BJ (cell line): ENCODE results near the gene IL19. TPM values are rescaled to one million over a fixed set of nuclear protein-coding genes. Genes with fewer than 3 reads are reported as not detected.
"Not testable (repeated sequence)": the region's sequence is repeated elsewhere in the genome, so short reads cannot be mapped to it uniquely, and the experiment has no call there.

Source experiments
- CTCF ChIA-PET: fragments of 350-600 bp; formaldehyde crosslinking; extraction: SDS; loops from one replicate; lab custom pipeline; 2021; ENCODE audit warnings: antibody characterized with exemption, inconsistent platforms; lab: Yijun Ruan, JAX
- POLR2A ChIA-PET: fragments of 300-600 bp; sonication (Branson Sonifier 250); formaldehyde crosslinking; extraction: SDS; loops from one replicate; lab custom pipeline; 2021; ENCODE audit warnings: antibody characterized with exemption; lab: Charles Lee
- DNase-seq: peaks from one replicate; pipeline ENCODE4 v3.0.0-alpha.2; 2011; ENCODE audit warnings: low read depth
- H3K27me3 ChIP-seq: 2 replicates; pipeline ENCODE4 v1.6.0; 2011; ENCODE audit warnings: low read length; ENCODE audit not compliant: control insufficient read depth, insufficient read depth
- H3K36me3 ChIP-seq: 2 replicates; pipeline ENCODE4 v1.5.1; 2011; ENCODE audit warnings: low read length; ENCODE audit not compliant: control insufficient read depth, insufficient read depth
- H3K4me3 ChIP-seq: 2 replicates; pipeline ENCODE4 v1.5.1; 2011; ENCODE audit warnings: low read depth, mild to moderate bottlenecking, control low read depth, low read length
- CTCF ChIP-seq: IDR thresholded peaks from 2 replicates; pipeline ENCODE4 v1.5.1; 2011; ENCODE audit warnings: low read depth, mild to moderate bottlenecking, control low read depth, inconsistent platforms, low read length, moderate library complexity; ENCODE audit not compliant: insufficient read depth
- polyA plus RNA-seq: library from polyadenylated mRNA; depleted of rRNA; stranded (reverse); fragments of >200 nt; gene quantifications from 2 replicates; pipeline ENCODE4 v1.2.3, GENCODE V29; 2011

The IL19 gene
- polyA plus RNA-seq, 1 experiment, result not detected

DNA sequence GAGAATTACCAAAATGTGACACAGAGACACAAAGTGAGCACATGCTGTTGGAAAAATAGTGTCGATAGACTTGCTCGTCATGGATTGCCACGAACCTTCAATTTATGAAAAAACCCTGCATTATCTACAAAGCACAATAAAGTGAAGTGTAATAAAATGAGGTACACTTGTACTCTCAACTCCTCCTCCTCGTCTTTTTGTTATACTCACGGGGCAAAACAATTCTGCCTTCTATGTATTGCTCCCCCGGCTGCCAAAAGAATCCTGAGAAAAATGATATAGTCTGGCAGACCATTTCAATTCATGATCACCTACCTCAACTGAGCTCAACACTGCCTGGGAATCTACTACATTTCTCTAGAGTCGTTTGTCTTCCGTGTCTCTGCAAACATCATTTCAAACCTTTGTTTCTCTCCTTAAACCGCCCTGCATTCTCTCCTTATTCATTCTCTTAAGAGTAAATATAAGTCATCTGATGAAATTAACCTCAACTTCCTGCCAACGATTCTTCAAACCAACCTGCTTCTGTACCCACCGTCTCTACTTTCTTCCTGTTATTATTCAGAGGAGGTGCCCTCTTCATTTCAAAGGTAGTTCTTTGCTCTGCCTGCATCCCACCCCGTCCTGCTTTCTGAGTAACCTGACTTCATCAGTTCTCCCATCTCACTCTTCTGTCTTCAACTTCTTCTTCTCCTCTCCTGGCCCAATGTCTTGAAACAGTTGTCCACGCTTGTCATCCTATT, 12.9 kb upstream of the IL19 start:
- TF ChIP-seq CTCF, result no peak
- H3K36me3 ChIP-seq, result no peaks in the 10 kb centered on the region
- no peak overlapping the region for H3K4me3 ChIP-seq
- CTCF ChIA-PET, result interaction anchor here (2.3 kb wide), 1 partner anchor 14 kb away, joined by 7 read pairs; the partner anchor contains the start of gene IL10
- no peaks in the 10 kb centered on the region for H3K27me3 ChIP-seq
- POLR2A ChIA-PET, result no interaction called here
- DNase-seq, result no peak

GRCh38 chr1:206760590-206760989, 10.0 kb upstream of the IL19 start:
- POLR2A ChIA-PET, result no interaction called here
- DNase-seq, result no peak
- CTCF ChIA-PET, result interaction anchor here (0.7 to 2.6 kb wide), 7 partner anchors 10 to 105 kb away, joined by 3 to 11 read pairs (median 5); partner anchors contain the start of genes IL19 and IL20

GRCh38 chr1:206761159-206761768, 9.3 kb upstream of the IL19 start:
- DNase-seq, result no peak
- Histone ChIP-seq H3K36me3 (no peaks in the 10 kb centered on the region), H3K27me3 (peaks cover 4% of the 10 kb centered on the region), H3K4me3 (no peak overlapping the region)
- POLR2A ChIA-PET, result no interaction called here
- CTCF ChIA-PET, result interaction anchor here (0.7 to 2.6 kb wide), 11 partner anchors 9 to 285 kb away, joined by 3 to 11 read pairs (median 5); partner anchors contain the start of genes IL19 and IL20
- TF ChIP-seq CTCF, result peak; percentile 38

More at GRCh38 chr1:206760590-206760989, 10.0 kb upstream of the IL19 start:
- peaks cover 4% of the 10 kb centered on the region for H3K27me3 ChIP-seq
- no peaks in the 10 kb centered on the region for H3K36me3 ChIP-seq
- no peak for TF ChIP-seq CTCF
- H3K4me3 ChIP-seq, result no peak overlapping the region

GRCh38 chr1:206762741-206763364, 7.7 kb upstream of the IL19 start:
- DNase-seq, H3K27me3 ChIP-seq, POLR2A ChIA-PET, H3K4me3 ChIP-seq, H3K36me3 ChIP-seq: not testable (repeated sequence)
- CTCF ChIA-PET, result interaction anchor here (1.2 to 2.6 kb wide), 2 partner anchors 15 to 27 kb away, joined by 4 to 7 read pairs; no protein-coding TSS in a partner anchor

GRCh38 chr1:206765771-206766170, 4.8 kb upstream of the IL19 start:
- CTCF ChIA-PET, result interaction anchor here (0.6 to 1.6 kb wide), 5 partner anchors 11 to 162 kb away, joined by 3 to 5 read pairs (median 4); no protein-coding TSS in a partner anchor
- DNase-seq, POLR2A ChIA-PET, H3K27me3 ChIP-seq, H3K36me3 ChIP-seq, H3K4me3 ChIP-seq: not testable (repeated sequence)
